IPS DF 19.7 (cell line): ENCODE data around the gene ZNF772.
A peak's percentile ranks its signal among the peaks of the same experiment; 100 is the strongest.
"Not testable (repeated sequence)": the region's sequence is repeated elsewhere in the genome, so short reads cannot be mapped to it uniquely, and the experiment has no call there.

Experiments
- DNase-seq: peaks from one replicate; pipeline ENCODE4 v3.0.0-alpha.2; 2013; ENCODE audit warnings: low read depth, low spot score

The ZNF772 gene

DNA sequence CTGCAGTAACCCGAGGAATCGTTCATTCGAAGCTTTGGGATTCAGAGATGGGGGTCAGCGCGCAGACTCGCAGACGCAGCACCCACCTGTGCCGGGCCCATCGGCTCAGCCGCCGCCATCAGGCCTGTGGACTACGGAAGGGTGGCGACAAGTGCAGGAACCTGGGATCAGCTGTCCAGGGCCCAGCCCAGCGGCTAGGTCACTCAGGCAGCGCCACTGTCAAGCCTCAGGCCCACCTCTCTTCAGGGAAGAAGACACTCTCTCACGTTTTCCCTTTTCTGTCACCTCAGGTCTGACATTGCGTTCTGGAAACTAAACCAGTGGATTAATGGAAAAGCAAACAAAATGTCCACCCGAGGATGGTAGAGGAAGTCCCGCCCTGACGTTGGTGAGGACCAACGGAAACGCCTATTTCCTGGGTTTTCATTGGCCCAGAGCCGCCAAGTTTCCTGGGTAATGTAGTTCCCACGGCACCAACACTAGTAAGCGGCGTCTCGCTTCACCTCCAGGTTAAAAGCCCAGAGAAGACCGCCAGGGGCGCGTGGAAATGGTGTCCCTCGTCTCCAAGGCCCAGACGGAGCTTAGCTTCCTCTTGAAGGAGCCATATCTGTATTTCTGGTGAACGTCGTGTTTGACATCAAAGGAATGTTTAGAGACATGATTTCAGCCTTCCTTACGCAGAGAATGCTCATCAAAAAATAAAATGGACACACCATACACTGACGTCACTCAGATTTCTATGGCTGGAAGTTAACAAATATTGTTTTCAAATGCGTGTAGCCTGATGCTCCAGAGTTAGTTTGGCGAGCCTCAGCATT, at the start of gene ZNF772:
TSS of gene ZNF772 (minus strand) at position 376 of the 818 bp plus-strand sequence. CDS start at position 119, 257 bp downstream.
- peak; percentile 87 for DNase-seq

DNA sequence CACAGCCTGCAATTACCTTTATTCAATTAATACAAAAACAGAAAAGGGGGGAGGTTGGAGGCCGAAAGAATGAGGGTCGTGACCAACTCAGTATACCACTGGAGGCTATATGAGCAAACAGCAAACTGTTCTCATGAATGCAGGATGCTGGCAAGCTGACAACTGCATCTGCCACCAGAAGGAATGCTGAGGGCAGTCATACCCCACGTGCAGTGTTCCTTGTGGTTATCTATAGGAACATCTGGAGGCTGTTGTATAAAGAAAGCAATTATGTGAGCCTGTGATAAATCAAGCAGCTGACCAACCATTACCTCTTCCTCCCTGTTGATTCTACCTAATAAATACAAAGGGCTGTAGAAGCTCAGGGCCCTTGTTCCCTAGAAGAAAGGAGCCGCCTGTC, 40.7 kb upstream of the ZNF772 start:
- DNase-seq: not testable (repeated sequence)

DNA sequence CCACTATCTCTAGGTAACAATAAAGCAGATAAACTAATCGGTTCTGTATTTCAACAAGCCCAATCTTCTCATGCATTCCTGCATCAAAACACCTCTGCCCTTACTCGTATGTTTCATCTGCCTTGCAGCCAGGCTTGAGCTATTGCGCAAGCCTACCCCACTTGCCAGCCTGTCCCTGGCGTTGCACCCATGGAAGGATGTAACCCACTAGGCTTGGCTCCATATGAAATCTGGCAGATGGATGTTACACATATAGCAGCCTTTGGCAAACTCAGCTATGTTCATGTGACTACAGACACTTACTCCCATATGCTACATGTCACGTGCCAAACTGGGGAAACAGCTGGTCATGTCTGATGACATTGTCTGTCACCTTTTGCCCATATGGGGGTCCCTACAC, 37.9 kb upstream of the ZNF772 start:
- DNase-seq: no peak

DNA sequence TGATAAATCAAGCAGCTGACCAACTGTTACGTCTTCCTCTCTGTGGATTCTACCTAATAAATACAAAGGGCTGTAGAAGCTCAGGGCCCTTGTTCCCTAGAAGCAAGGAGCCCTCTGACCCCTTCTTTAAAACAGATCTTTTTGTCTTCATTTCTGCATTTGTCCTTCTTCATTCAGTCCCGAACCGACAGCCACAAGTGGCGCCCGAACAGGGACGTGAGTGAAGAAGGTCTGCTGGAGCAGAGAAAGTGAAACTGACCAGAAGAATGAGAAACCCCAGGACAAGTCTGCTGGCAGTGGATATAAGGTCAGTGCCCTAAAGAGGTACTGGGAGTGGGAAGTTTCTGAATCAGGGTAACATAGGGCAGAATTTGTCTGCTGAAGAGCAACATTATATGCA, 35.5 kb upstream of the ZNF772 start:
- no peak for DNase-seq

DNA sequence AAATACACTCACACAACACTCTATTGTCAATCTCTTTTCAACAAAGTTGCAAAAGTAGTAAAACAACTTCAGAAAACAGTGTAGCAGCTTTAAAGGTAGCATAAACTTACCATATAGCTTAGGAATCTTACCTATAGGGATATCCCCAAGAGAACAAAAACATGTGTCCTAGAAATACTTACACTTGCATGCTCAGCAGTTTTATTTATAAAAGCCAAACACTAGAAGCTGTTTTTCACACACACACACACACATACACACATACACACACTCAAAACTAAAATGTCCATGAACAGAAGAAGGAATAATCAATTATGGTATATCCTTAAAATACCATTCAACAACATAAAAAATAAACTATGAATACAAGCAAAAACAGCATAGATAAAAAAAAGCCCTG, 34.1 kb upstream of the ZNF772 start:
- DNase-seq: no peak

DNA sequence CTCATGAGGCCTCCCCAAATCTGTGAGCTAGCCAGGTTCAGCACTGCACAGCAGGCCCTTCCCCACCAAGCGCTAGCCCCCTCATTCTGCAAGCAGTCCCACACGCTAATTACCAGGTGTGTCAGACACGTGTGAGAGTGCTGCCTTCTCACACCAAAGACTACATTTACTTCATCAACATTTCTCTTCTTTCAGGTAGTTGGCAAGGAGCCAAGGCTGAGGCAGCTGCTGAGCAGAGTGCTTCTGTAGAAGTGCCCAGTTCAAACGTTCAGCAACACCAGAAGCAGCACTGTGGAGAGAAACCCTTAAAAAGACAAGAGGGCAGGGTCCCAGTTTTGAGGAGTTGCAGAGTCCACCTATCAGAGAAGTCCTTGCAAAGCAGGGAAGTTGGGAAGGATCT, 28.8 kb upstream of the ZNF772 start:
- no peak for DNase-seq

DNA sequence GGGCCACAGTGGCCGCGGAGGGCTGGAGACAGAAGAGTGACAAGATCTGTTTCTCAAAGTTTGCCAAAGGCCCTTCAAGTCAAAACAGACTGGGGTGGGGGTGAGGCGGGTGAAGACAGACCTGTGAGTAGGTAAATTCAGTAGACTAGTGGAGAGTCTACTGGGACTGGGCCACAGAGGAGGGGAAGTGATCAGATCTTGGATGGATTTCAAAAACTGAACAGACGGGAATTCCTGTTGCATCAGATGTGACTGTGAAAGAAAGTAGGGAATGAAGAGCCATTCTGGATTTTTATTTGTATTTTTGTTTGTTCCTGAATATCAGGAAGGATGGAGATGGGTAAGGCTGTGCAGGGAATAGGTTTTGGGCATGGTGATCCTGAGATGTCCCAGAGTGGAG, 23.0 kb upstream of the ZNF772 start:
- DNase-seq: not testable (repeated sequence)

DNA sequence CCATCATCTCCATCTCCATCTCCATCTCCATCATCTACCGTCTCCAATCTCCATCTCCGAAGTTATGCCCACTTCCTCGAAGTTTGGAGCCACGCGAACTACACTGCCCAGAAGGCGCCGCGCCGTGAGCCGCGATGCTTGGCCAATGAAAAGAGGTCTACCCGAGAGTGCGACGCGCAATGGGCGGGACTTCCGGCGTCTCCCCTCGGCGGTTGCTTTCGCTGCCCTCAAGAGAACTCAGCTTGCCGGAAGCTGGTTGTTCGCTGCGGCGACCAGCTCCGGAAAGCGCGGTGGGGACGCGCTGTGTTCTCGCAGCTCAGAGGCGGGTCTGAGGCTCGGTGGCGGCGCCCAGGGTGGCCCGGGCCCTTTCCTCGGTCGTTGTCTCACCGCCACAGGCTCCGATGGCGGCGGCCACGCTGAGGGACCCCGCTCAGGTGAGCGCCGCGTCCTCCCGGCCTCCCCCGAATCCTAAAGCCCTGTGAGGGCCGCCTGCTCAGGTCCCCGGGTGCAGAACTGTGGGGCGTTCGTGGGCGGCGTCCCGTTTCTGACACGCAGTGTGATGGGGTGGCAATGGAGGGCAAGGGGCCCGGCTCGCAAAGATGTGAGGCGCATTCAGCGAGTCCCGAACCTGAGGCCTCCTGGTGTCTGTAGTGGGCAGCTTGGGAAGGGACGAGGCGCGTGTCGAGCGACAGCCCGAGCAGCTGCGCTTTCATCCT, 22.5 kb upstream of the ZNF772 start, which contains the start of gene ZNF773:
TSS of gene ZNF773 (plus strand) at position 259 of the 716 bp plus-strand sequence. CDS start at position 402, 143 bp downstream.
- peak; percentile 87 for DNase-seq

DNA sequence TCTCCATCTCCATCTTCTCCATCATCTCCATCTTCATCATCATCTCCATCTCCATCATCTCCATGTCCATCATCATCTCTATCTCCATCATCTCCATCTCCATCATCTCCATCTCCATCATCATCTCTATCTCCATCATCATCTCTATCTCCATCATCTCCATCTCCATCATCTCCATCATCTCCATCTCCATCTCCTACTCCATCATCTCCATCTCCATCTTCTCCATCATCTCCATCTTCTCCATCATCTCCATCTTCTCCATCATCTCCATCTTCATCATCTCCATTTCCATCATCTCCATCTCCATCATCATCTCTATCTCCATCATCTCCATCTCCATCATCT, 21.9 kb upstream of the ZNF772 start:
- DNase-seq: not testable (repeated sequence)

DNA sequence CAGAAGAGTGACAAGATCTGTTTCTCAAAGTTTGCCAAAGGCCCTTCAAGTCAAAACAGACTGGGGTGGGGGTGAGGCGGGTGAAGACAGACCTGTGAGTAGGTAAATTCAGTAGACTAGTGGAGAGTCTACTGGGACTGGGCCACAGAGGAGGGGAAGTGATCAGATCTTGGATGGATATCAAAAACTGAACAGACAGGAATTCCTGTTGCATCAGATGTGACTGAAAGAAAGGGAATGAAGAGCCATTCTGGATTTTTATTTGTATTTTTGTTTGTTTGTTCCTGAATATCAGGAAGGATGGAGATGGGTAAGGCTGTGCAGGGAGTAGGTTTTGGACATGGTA, 10.9 kb upstream of the ZNF772 start:
- not testable (repeated sequence) for DNase-seq

DNA sequence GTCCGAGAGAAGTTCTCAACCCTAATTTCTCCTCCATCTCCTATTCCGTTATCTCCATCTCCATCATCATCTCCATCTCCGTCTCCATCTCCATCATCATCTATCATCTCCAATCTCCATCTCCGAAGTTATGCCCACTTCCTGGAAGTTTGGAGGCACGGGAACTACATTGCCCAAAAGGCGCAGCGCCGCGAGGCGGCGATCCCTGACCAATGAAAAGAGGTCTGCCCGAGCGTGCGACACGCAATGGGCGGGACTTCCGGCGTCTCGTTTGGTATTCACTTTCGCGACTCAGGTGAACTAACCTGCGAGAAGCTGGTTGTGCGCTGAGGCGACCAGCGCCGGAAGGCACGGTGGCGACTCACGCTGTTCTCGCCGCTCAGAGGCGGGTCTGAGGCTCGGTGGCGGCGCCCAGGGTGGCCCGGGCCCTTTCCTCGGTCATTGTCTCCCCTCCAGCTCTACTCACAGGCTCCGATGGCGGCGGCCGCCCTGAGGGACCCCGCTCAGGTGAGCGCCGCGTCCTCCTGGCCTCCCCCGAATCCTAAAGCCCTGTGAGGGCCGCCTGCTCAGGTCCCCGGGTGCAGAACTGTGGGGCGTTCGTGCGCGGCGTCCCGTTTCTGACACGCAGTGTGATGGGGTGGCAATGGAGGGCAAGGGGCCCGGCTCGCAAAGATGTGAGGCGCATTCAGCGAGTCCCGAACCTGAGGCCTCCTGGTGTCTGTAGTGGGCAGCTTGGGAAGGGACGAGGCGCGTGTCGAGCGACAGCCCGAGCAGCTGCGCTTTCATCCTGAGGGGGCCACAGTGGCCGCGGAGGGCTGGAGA, 10.3 kb upstream of the ZNF772 start, which contains the start of gene ZNF419:
TSS of gene ZNF419 (plus strand) at position 274 of the 822 bp plus-strand sequence. CDS start at position 475, 201 bp downstream.
- DNase-seq: peak; percentile 87

DNA sequence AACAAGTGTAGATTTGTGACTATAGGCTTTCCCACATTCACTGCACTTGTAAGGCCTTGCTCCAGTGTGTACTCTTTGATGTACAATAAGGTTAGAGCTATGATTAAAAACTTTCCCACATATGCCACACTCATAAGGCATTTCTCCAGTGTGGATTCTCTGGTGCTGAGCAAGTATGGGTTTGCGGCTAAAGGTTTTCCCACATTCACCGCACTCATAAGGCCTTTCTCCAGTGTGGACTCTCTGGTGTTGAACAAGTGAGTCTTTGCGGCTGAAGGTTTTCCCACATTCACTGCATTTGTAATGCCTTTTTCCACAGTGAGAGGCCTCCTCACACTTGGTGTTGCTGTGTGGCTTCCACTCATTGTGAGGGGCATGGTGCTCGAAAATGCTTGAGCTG, 3.7 kb downstream of the ZNF772 start:
- no peak for DNase-seq

DNA sequence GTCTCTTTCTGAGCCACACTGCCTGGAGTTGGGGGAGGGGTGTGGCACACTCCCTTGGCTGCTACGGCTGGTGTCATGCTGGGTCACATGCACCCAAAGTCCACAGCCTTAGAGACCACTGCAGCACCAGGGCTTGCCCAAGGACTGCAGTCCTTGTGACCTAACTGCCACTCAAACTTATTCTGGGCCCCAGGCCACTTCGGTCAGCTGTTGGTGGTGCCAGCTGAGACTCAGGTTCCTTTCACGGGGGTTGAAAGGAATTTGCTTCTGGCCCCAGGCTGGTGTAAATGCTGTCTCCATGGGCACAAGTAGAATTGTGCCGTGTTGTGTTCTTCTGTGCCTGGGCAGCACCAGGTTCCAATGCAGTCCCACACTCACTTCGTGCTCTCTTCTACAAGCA, 10.9 kb downstream of the ZNF772 start:
- no peak for DNase-seq

DNA sequence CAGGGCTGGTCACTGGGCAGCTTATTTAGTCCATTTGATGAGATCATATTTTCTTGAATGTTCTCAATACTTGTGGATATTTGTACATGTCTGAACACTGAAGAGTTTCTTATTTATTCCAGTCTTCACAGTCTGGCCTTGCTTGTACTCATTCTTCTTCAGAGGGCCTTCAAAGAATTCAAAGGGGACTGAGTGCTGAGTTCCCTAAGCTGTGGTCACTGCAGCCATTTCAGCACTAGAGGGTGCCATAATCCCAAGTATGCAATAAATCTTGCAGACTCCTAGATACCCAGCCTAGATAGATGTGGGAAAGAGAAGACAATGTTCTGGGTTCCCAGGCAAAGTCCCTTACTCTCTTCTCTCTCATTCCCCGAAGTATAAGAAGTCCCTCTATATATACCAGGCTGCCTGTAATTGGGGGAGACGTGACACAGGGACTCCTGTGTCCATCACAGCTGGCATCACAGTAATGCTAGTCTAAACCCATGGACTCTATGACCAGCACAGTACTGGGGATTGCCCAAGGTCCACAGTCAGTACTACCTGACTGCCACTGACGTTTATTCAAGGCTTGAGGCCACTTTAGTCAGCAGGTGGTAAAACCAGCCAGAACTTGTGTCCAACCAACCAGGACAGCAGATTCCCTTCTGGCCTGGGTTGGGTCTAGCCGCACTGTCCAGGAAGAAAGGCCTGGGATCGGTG, 11.5 kb downstream of the ZNF772 start:
- no peak for DNase-seq

DNA sequence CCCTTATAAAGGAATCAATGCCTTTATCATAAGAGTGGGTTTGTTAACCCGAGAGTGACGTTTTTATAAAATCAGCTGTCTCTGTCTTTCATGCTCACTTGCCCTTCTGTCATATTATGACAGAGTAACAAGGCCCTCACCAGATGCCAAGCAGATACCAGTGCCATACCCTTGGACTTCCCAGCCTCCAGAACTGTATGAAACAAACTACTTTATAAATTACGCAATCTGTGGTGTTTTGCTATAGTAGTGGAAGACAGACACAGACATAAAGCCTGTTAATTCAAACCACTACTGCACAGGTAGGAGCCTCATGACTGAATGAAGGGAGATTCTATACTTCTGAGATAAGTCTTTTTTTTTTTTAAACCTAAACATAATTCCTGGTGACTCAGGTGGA, 25.1 kb downstream of the ZNF772 start:
- no peak for DNase-seq

DNA sequence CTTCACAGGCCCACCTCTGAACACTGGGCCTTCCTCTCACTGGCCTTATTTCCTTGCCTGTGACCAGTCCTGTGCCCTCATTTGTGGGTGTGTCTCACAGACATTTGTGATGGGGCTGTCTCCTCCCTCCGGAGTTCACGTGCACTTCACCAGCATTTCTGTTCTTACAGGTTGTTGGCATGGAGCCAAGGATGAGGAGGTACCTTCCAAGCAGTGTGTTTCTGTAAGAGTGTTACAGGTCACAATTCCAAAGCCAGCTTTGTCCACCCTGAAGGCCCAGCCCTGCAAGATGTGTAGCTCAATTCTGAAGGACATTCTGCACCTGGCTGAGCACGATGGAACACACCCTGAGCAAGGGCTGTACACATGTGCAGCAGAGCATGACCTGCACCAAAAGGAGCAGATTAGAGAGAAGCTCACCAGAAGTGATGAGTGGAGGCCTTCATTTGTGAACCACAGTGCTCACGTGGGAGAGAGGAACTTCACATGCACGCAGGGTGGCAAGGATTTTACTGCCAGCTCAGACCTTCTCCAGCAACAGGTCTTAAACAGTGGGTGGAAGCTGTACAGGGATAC, 34.2 kb downstream of the ZNF772 start:
- DNase-seq: no peak

DNA sequence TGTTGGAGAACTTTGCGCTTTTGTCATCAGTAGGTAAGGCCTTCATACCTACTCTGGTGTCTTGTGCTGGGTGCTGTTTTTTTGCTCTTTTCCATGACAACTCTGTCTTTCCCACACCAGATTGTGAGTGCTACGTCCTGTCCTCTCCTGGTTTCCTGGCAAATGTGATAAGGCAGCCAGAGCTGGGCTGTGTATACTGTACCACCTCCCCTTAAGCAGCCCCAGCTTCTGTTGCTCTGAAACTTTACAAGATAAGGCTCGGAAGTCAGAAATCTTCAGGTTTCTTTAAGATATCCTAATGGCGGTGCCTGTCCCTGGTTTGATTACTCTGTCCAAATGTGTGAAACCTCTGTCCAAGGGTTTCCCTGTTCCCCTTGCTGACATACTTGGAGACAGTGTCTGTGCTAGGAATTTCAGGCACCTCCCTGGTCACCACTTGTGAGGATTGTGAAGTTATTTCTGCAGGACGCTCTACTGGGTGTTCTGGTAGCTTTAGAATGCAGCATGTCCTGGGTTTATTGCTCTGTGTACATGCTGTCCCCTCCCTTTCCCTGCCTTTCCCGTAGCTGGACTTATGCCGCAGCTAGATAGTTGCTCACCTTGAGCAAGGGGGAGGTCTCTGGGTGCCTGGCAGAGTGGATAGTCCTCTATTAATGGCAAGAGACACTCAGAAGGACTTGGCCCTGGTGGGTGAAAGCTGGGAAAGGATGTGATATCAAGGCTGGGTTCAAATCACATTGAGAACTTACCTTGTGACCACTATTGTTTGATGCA, 35.2 kb downstream of the ZNF772 start:
- DNase-seq: no peak

DNA sequence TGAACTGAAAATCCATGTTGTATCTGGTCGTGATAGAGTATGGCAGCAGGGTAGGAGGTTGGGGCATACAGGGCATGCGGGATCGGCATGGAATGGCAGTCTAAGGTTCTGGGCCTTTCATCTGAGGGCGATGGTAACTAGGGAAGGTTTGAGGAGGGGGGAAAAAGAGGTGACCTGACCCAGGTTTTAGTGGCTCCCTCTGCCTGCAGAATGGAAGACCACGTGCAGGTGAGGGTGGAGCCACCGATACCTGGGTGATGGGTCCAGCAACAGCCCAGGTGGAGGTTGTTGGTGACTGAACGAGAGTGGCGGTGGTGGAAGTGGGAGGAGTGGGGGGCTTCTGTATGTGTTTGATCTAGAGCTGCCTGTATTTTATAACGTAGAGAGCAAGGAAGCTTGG, 38.4 kb downstream of the ZNF772 start:
- DNase-seq: no peak

DNA sequence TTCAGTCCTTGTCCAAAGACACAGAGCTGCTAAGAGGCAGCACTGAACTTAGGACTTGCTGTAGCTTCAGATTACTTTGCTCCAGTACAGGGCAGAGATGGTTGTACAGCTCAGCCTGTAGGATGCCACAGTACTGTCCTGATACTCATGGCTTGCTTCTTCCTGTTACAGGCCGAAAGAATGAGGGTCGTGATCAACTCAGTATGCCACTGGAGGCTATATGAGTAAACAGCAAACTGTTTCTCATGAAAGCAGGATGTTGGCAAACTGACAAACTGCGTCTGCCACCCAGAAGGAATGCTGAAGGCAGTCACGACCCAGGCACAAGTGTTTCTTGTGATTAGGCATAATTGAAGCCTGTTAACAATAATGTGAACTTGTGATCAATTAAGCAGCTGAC, 39.4 kb downstream of the ZNF772 start:
- DNase-seq: no peak

DNA sequence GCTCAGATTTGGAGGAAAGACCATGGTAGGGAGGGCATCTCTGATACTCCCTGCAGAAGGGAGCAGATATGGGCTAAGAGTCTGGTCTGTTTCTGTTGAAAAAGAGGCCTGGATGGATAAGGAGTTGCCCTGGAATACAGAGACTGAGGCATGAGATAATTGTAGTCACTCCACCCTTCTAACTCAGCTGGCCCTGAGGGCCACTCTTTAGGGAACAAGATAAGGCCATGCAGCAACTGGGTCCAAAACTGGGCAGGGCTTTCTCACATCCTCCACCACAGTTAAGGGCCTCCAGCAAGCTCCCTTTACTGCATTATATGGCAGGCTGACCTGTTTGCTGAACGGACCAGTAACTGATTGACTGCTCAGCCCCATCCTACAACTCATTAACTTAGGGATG, 40.9 kb downstream of the ZNF772 start:
- DNase-seq: no peak
